K562 (cell line): Measurements from ENCODE around the gene MPPED1. TPM values are rescaled to one million over a fixed set of nuclear protein-coding genes. Genes with fewer than 3 reads are reported as not detected.

Source experiments
- ATAC-seq: fragments of 200-7000 bp; cut with Tn5 transposase; 3 replicates; pipeline ENCODE4 v1.9.1; 2020; ENCODE audit warnings: moderate library complexity
- BruUV-seq: library from RNA; stranded (reverse); fragments of 400-500 nt; replicated peaks from 2 replicates; lab custom pipeline; 2021; lab: Mats Ljungman, UMichigan
- CTCF ChIA-PET: fragments of 300-600 bp; formaldehyde crosslinking; extraction: SDS; loops from one replicate; lab custom pipeline; 2021; ENCODE audit warnings: low intra/inter-chr PET ratio; lab: Yijun Ruan, JAX
- POLR2A ChIA-PET: fragments of 300-600, 350-650 bp; sonication (Branson Sonifier 250); formaldehyde crosslinking; extraction: SDS; loops from one replicate; lab custom pipeline; 2021; ENCODE audit warnings: antibody characterized with exemption, inconsistent platforms; lab: Yijun Ruan, JAX
- DNase-seq, 4 experiments: peaks; one replicate each; pipeline versions ENCODE4 v3.0.0 to v3.0.0-alpha.2; 2011 to 2018; ENCODE audit warnings: low spot score in 3 of 4, mixed read lengths in 3 of 4; ENCODE audit errors: extremely low read depth in 1 of 4
- FAIRE-seq: peaks from 2 replicates; lab custom pipeline; 2011; peaks lifted over from hg19 to GRCh38; lab: Jason Lieb, UNC
- H2AFZ ChIP-seq: 2 replicates; pipeline ENCODE4 v1.6.0; 2011; ENCODE audit warnings: low read depth, low read length, control low read depth, inconsistent platforms
- H3K27ac ChIP-seq: fragments of 200-600 bp; 3 replicates; pipeline ENCODE4 v1.8.0; 2011; ENCODE audit warnings: low read depth, mild to moderate bottlenecking, control low read depth, inconsistent platforms, low read length, moderate library complexity, mixed read lengths; ENCODE audit errors: extremely low read depth
- H3K27me3 ChIP-seq, 2 experiments: fragments of 300-600 bp in 1 of 2; 2 replicates in 1 of 2; 3 replicates in 1 of 2; pipeline versions ENCODE4 v1.6.0 to v1.8.0; 2011; ENCODE audit warnings: inconsistent platforms in 2 of 2, low read length in 2 of 2, mild to moderate bottlenecking in 1 of 2, mixed read lengths in 1 of 2, moderate library complexity in 1 of 2; ENCODE audit not compliant: control insufficient read depth in 2 of 2, insufficient read depth in 2 of 2
- H3K36me3 ChIP-seq: fragments of 300-600 bp; 3 replicates; pipeline ENCODE4 v1.8.0; 2011; ENCODE audit warnings: mild to moderate bottlenecking, low read length, inconsistent platforms; ENCODE audit not compliant: control insufficient read depth, insufficient read depth
- H3K4me1 ChIP-seq, 2 experiments: fragments of 200-600 bp in 1 of 2; replicated peaks in 1 of 2; 2 replicates in 1 of 2; 3 replicates in 1 of 2; pipeline versions ENCODE4 v1.5.1 to v1.8.0; 2011; ENCODE audit warnings: inconsistent platforms in 2 of 2, low read length in 2 of 2, mild to moderate bottlenecking in 1 of 2, mixed read lengths in 1 of 2, moderate library complexity in 1 of 2; ENCODE audit not compliant: control insufficient read depth in 2 of 2, insufficient read depth in 2 of 2
- H3K4me2 ChIP-seq: 2 replicates; pipeline ENCODE4 v1.6.1; 2011; ENCODE audit warnings: low read length, control low read depth, inconsistent platforms, mixed read lengths; ENCODE audit not compliant: insufficient read depth
- H3K4me3 ChIP-seq: fragments of 200-600 bp; sonication (generic), shearing (Covaris generic); 2 replicates; pipeline ENCODE4 v1.5.1; 2016; ENCODE audit warnings: control low read depth, inconsistent platforms
- H3K79me2 ChIP-seq: fragments of 200-600 bp; 3 replicates; pipeline ENCODE4 v1.8.0; 2011; ENCODE audit warnings: low read length, inconsistent platforms; ENCODE audit not compliant: control insufficient read depth, insufficient read depth
- H3K9ac ChIP-seq, 2 experiments: 2 replicates each; pipeline versions ENCODE4 v1.6.0 to v1.6.1; 2011; ENCODE audit warnings: low read depth in 2 of 2, low read length in 2 of 2, control low read depth in 1 of 2, inconsistent platforms in 1 of 2, mild to moderate bottlenecking in 1 of 2, mixed read lengths in 1 of 2; ENCODE audit not compliant: insufficient read depth in 1 of 2
- H3K9me1 ChIP-seq: one replicate; pipeline ENCODE4 v1.6.0; 2011; ENCODE audit warnings: inconsistent platforms, mild to moderate bottlenecking, low read length, moderate library complexity; ENCODE audit not compliant: control insufficient read depth, insufficient read depth
- H3K9me3 ChIP-seq: replicated peaks from 2 replicates; pipeline ENCODE4 v1.5.1; 2011; ENCODE audit warnings: low read depth, low read length, inconsistent platforms; ENCODE audit not compliant: control insufficient read depth, insufficient read depth
- H4K20me1 ChIP-seq: replicated peaks from 2 replicates; pipeline ENCODE4 v1.6.1; 2011; ENCODE audit warnings: low read length, inconsistent platforms, mixed read lengths; ENCODE audit not compliant: control insufficient read depth, insufficient read depth
- CTCFL ChIP-seq: IDR thresholded peaks from 2 replicates; pipeline ENCODE4 v1.6.1; 2011; ENCODE audit warnings: borderline replicate concordance, low read depth, mild to moderate bottlenecking, moderate library complexity, low read length; ENCODE audit not compliant: insufficient read depth, poor library complexity, severe bottlenecking
- ERF ChIP-seq: fragments of 450-650 bp; formaldehyde crosslinking; IDR thresholded peaks from 2 replicates; pipeline ENCODE4 v1.4.0; 2020; ENCODE audit warnings: mild to moderate bottlenecking, mixed read lengths
- FOXJ3 ChIP-seq: sonication (generic); formaldehyde crosslinking; IDR thresholded peaks from 2 replicates; pipeline ENCODE4 v1.4.0; 2020; ENCODE audit warnings: mild to moderate bottlenecking, missing genetic modification reagents
- GTF2E2 ChIP-seq: fragments of 200-800 bp; sonication (Bioruptor generic); IDR thresholded peaks from 2 replicates; pipeline ENCODE4 v1.6.1; 2016; ENCODE audit warnings: missing genetic modification characterization, missing compliant biosample characterization
- HMGXB4 ChIP-seq: sonication (generic); formaldehyde crosslinking; IDR thresholded peaks from 2 replicates; pipeline ENCODE4 v1.8.1; 2023; ENCODE audit warnings: mild to moderate bottlenecking, missing genetic modification reagents
- KLF16 ChIP-seq: IDR thresholded peaks from 2 replicates; pipeline ENCODE4 v1.6.1; 2016; ENCODE audit warnings: antibody characterized with exemption
- LEF1 ChIP-seq: fragments of 450-650 bp; IDR thresholded peaks from 2 replicates; pipeline ENCODE4 v1.6.1; 2016; ENCODE audit warnings: mild to moderate bottlenecking
- MLLT1 ChIP-seq, 2 experiments: fragments of 450-650 bp; IDR thresholded peaks; 2 replicates each; pipeline ENCODE4 v1.6.1; 2016
- NBN ChIP-seq: fragments of 450-650 bp; IDR thresholded peaks from 2 replicates; pipeline ENCODE4 v1.6.1; 2016; ENCODE audit warnings: low read depth, mild to moderate bottlenecking
- RAD51 ChIP-seq: fragments of 450-650 bp; IDR thresholded peaks from 2 replicates; pipeline ENCODE4 v1.7.1; 2016; ENCODE audit warnings: low read depth, mild to moderate bottlenecking, borderline replicate concordance
- SMAD3 ChIP-seq: fragments of 450-650 bp; formaldehyde crosslinking; conservative IDR thresholded peaks from 2 replicates; pipeline ENCODE4 v1.4.0; 2020; ENCODE audit warnings: mild to moderate bottlenecking
- SMARCE1 ChIP-seq: fragments of 450-650 bp; IDR thresholded peaks from 2 replicates; pipeline ENCODE4 v1.7.1; 2016; ENCODE audit warnings: mild to moderate bottlenecking
- TOE1 ChIP-seq, 2 experiments: fragments of 450-650 bp in 1 of 2; sonication (generic) in 1 of 2; formaldehyde crosslinking in 1 of 2; IDR thresholded peaks; 2 replicates each; pipeline versions ENCODE4 v1.7.1 to v1.8.0; 2016 to 2022; ENCODE audit warnings: borderline replicate concordance in 2 of 2, mild to moderate bottlenecking in 2 of 2, antibody characterized with exemption in 1 of 2, inconsistent platforms in 1 of 2, low read depth in 1 of 2, missing genetic modification reagents in 1 of 2, moderate library complexity in 1 of 2
- ZNF668 ChIP-seq: fragments of 250-450 bp; sonication (Bioruptor Pico); IDR thresholded peaks from 2 replicates; pipeline ENCODE4 v1.8.0; 2022; ENCODE audit warnings: mild to moderate bottlenecking, inconsistent platforms
- whole genome bisulfite sequencing: fragments of 100-300 bp; shearing (Covaris generic); methylation state at CpG from one replicate; pipeline ENCODE4 v1.1.6; 2016; ENCODE audit warnings: low coverage, mixed read lengths; ENCODE audit not compliant: insufficient coverage; ENCODE audit errors: missing lambda C conversion rate; 5-methylcytosine and 5-hydroxymethylcytosine counted together
- in situ Hi-C: fragments of 300-500 bp; cut with MboI; formaldehyde crosslinking; loops from 4 replicates; pipeline ENCODE4 v1.15.0; 2018; ENCODE audit warnings: inconsistent platforms, mixed read lengths
- intact Hi-C: fragments of 100-400 bp; cut with micrococcal nuclease; formaldehyde crosslinking; loops from 2 replicates; pipeline ENCODE4 v1.14.2; 2022
- polyA plus RNA-seq, 8 experiments: library from polyadenylated mRNA; depleted of rRNA in 4 of 8; stranded (reverse) in 5 of 8; unstranded in 3 of 8; fragments of >200 nt; fragmentation: Nextera tagmentation in 2 of 8; fragmentation: Illumina TruSeq in 1 of 8; extraction: Ambion mirVana in 2 of 8; extraction: Trizol in 1 of 8; gene quantifications; 2 replicates each; pipeline versions ENCODE4 v1.2.1 to v1.2.3, GENCODE V29; 2011 to 2014; ENCODE audit warnings: inconsistent platforms in 1 of 8, missing spikeins in 1 of 8
- total RNA-seq, 7 experiments: library from RNA; depleted of rRNA in 6 of 7; stranded (reverse); fragments of >200 nt in 6 of 7; fragmentation: Illumina TruSeq in 2 of 7; extraction: Trizol in 2 of 7; gene quantifications; 2 replicates each; pipeline versions ENCODE4 v1.2.1 to v1.2.3, GENCODE V29; 2011 to 2021; ENCODE audit warnings: low replicate concordance in 1 of 7
- TF ChIP-seq, protein P1 (sequence below): fragments of 450-650 bp; IDR thresholded peaks from 2 replicates; pipeline ENCODE4 v1.7.1; 2018; ENCODE audit warnings: mild to moderate bottlenecking, low read depth; ENCODE audit not compliant: partially characterized antibody

MPPED1 gene
- total and polyA plus RNA-seq, 9 of the 15 experiments (the other 6 are each of a cell fraction or from before 2014, with no cell fraction given), result not detected

DNA sequence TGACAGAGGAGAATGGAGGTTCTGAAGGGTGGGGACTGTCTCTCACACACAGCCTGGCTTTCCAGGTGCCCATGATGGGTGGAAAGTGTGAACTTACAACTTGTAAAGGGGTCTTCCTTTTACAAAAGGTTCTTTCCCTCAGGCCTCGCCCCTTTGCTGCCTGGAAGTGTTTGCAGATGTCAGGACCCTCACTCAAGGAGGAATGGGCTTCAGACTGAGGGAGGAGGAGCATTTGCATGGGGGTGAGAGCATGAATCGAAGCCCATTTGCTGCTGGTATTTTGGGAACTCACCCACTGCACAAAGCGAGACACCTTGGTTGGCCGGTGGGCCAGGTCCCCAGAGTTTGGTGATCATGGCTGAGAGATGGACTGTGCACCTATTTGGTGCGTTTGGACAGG lies 25.1 kb downstream of the MPPED1 start:
- Histone ChIP-seq H3K9ac (no peak overlapping the region), H3K27me3 (peaks cover 0 to 24% of the 10 kb centered on the region in 2 experiments; a peak in 2 of 5 replicates), H3K79me2 (no peaks in the 10 kb centered on the region), H3K9me3 (no peaks in the 10 kb centered on the region), H3K4me1 (no peaks in the 10 kb centered on the region; a peak in 1 of 5 replicates), H3K4me3 (no peak overlapping the region), H3K36me3 (no peaks in the 10 kb centered on the region), H3K9me1 (no peaks in the 10 kb centered on the region), H3K4me2 (no peak overlapping the region), H2AFZ (no peak overlapping the region), H4K20me1 (no peaks in the 10 kb centered on the region), H3K27ac (no peak overlapping the region)
- CTCF ChIA-PET, result no interaction called here
- POLR2A ChIA-PET, result interaction anchor here (1.0 kb wide), 1 partner anchor 13 kb away, joined by 3 read pairs; no protein-coding TSS in a partner anchor
- no peak for DNase-seq
- intact Hi-C loops (no loop called here), in situ Hi-C loops (no loop called here)
- FAIRE-seq, result no peak
- no peak for ATAC-seq
- WGBS, result 0% methylated on average over 5 of the region's 5 CpGs
- no TSS peak for BruUV-seq
- TF ChIP-seq FOXJ3, result no peak
- TF ChIP-seq, protein P1, sequence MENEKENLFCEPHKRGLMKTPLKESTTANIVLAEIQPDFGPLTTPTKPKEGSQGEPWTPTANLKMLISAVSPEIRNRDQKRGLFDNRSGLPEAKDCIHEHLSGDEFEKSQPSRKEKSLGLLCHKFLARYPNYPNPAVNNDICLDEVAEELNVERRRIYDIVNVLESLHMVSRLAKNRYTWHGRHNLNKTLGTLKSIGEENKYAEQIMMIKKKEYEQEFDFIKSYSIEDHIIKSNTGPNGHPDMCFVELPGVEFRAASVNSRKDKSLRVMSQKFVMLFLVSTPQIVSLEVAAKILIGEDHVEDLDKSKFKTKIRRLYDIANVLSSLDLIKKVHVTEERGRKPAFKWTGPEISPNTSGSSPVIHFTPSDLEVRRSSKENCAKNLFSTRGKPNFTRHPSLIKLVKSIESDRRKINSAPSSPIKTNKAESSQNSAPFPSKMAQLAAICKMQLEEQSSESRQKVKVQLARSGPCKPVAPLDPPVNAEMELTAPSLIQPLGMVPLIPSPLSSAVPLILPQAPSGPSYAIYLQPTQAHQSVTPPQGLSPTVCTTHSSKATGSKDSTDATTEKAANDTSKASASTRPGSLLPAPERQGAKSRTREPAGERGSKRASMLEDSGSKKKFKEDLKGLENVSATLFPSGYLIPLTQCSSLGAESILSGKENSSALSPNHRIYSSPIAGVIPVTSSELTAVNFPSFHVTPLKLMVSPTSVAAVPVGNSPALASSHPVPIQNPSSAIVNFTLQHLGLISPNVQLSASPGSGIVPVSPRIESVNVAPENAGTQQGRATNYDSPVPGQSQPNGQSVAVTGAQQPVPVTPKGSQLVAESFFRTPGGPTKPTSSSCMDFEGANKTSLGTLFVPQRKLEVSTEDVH, result no peak
- TF ChIP-seq TOE1 (IDR thresholded peaks at IDR 0.05; ENCODE audit: borderline replicate concordance), result no peak
- no peak for TF ChIP-seq TOE1 (CRISPR knock-in tag; IDR thresholded peaks at IDR 0.05; ENCODE audit: borderline replicate concordance, low read depth)
- TF ChIP-seq HMGXB4, result no peak
- TF ChIP-seq ERF (CRISPR knock-in tag), result no peak
- TF ChIP-seq NBN, result no peak
- no peak for TF ChIP-seq SMARCE1
- TF ChIP-seq CTCFL, result no peak
- TF ChIP-seq RAD51, result no peak
- no peak for TF ChIP-seq GTF2E2 (tag)
- no peak for TF ChIP-seq LEF1
- no peak for TF ChIP-seq MLLT1 (IDR thresholded peaks at IDR 0.05)
- no peak for TF ChIP-seq SMAD3 (CRISPR knock-in tag)
- no peak for TF ChIP-seq KLF16
- no peak for TF ChIP-seq ZNF668 (CRISPR knock-in tag)
